ENCODE measurements around the gene NCK1. TPM values are rescaled to one million over a fixed set of nuclear protein-coding genes. Genes with fewer than 3 reads are reported as not detected.

Gene NCK1
- 10 to 100 TPM; 53.1 to 74.0 (median 61.6) TPM for total RNA-seq

DNA sequence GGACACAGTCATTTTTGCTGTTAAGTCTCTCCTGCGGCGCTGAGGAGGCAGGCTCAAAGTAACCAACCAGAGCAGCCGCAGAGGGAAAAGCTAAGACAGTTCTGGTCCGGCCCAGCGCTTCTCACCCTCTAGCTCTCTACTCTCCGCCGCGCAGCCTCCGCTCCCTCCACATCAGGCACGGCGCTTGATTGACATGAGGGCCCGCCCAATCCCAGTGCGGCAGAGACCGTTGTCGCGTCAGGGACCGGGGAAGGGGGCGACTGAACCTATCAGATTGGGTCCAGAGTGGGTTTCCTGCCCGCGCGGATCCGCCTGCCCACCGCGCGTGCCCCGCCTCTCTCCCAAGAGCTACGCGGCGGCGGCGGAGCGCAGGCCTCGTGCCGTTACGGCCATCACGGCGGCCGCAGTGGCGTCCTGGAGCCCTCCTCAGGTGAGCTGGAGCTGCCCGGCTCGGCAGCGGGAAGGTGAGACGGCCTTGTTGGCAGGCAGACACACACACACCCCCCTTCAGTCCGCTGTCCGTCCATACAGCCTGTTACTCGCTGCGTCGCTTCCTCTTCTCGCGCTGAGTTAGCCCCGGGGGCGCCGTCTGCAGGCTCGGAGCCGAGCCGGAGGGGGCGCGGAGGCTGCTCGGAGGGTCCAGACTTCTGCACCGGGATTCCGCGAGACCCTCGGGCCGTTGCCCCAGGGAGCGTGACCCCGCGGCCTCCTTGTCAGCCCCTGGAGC is at the start of gene NCK1:
TSS of gene NCK1 (plus strand) at position 319 of the 727 bp plus-strand sequence. CDS start 65,794 bp downstream, outside the sequence.
- intact Hi-C loops (cut with DNase I; ENCODE audit: low total_unique reads): loop anchor here (10.0 kb wide), 1 partner anchor 53 kb away; no protein-coding TSS in a partner anchor
- 0 to 2% methylated on average over 19 to 39 of the region's 67 CpGs for WGBS, 2 donors
- peak; percentile 99 to 100 for DNase-seq (ENCODE audit: low spot score in 2 of 2)
- TF ChIP-seq POLR2A (IDR thresholded peaks at IDR 0.05): peak in 1 of 2 donors; percentile 67
- TF ChIP-seq, protein P1, sequence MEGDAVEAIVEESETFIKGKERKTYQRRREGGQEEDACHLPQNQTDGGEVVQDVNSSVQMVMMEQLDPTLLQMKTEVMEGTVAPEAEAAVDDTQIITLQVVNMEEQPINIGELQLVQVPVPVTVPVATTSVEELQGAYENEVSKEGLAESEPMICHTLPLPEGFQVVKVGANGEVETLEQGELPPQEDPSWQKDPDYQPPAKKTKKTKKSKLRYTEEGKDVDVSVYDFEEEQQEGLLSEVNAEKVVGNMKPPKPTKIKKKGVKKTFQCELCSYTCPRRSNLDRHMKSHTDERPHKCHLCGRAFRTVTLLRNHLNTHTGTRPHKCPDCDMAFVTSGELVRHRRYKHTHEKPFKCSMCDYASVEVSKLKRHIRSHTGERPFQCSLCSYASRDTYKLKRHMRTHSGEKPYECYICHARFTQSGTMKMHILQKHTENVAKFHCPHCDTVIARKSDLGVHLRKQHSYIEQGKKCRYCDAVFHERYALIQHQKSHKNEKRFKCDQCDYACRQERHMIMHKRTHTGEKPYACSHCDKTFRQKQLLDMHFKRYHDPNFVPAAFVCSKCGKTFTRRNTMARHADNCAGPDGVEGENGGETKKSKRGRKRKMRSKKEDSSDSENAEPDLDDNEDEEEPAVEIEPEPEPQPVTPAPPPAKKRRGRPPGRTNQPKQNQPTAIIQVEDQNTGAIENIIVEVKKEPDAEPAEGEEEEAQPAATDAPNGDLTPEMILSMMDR (IDR thresholded peaks at IDR 0.05): peak in 1 of 3 donors; percentile 40
- H3K4me3 ChIP-seq (ENCODE audit: low read depth, poor library complexity, severe bottlenecking): peak within 1 kb of the TSS; percentile 88

DNA sequence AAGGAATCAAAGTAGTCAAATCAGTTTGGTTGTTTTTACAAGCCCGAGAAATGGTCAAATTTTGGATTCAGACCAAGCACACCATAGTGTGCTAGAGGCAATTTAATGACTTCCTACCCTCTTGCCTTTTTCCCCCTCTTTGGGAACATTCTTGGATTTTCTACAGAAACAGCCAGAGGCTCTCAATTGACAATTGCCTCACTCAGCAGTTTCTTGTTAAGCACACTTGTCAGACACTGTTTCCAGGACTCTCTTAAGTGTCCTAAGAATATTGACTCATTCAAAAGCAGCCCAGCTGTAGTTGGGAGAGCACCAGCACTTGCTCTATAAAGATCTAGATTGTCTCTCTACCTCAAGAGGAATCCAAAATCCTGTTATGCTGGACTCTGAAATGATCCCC is 44.6 kb upstream of the NCK1 start:
- intact Hi-C loops (cut with DNase I; ENCODE audit: low total_unique reads): no loop called here
- H3K4me3 ChIP-seq (ENCODE audit: low read depth, poor library complexity, severe bottlenecking): no peak overlapping the region
- no peak for TF ChIP-seq POLR2A (IDR thresholded peaks at IDR 0.05)
- TF ChIP-seq, protein P1 (IDR thresholded peaks at IDR 0.05): no peak
- DNase-seq (ENCODE audit: low spot score in 2 of 2): no peak
- 14 to 30% methylated on average over 1 of the region's 1 CpG for whole genome bisulfite sequencing, 2 donors

GRCh38 chr3:136818191-136818768 is 43.7 kb upstream of the NCK1 start:
- WGBS, 2 donors: 45 to 51% methylated on average over 8 of the region's 8 CpGs
- H3K4me3 ChIP-seq (ENCODE audit: low read depth, poor library complexity, severe bottlenecking): no peak overlapping the region
- DNase-seq (ENCODE audit: low spot score in 2 of 2): peak; percentile 30 to 88
- intact Hi-C loops (cut with DNase I; ENCODE audit: low total_unique reads): no loop called here
- TF ChIP-seq, protein P1 (IDR thresholded peaks at IDR 0.05): no peak
- TF ChIP-seq POLR2A (IDR thresholded peaks at IDR 0.05): no peak

DNA sequence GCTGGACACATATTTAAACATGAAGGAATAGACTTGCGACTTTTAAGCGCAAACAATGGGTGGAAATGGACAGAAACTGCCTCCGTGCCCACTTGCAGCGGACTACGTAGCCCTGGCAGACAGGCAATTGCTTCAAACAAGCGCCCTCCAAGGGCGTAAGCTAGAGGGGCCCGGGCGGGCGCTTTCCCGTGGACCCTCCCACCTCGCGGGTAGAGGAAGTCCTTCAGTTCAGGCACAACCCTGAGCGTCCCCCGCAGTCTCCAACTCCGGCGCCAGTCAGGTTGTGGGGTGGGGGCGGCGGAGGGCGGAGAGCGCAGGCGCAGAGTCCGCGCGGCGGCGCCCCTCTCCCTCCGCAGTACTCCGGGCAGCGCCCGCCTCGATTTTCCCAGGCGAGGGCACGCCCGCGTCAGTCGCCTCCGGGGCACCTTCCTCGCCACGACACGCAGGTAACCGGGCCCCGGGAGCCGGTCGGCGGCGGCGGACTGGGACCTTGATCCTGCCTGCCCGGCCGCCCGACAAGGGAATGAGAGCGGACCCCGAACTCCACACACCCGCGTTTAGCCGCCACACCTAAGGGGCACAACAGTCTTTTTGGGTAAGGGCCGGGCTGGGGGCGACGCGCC is 43.1 kb upstream of the NCK1 start, which contains the start of gene SLC35G2:
TSS of gene SLC35G2 (plus strand) at position 358 of the 623 bp plus-strand sequence. CDS start 35,335 bp downstream, outside the sequence.
- no peak for TF ChIP-seq POLR2A (IDR thresholded peaks at IDR 0.05)
- TF ChIP-seq, protein P1 (IDR thresholded peaks at IDR 0.05): no peak
- WGBS, 2 donors: 5 to 24% methylated on average over 12 to 31 of the region's 60 CpGs
- H3K4me3 ChIP-seq (ENCODE audit: low read depth, poor library complexity, severe bottlenecking): peak within 1 kb of the TSS; percentile 66
- intact Hi-C loops (cut with DNase I; ENCODE audit: low total_unique reads): no loop called here
- peak; percentile 18 to 87 for DNase-seq (ENCODE audit: low spot score in 2 of 2)

DNA sequence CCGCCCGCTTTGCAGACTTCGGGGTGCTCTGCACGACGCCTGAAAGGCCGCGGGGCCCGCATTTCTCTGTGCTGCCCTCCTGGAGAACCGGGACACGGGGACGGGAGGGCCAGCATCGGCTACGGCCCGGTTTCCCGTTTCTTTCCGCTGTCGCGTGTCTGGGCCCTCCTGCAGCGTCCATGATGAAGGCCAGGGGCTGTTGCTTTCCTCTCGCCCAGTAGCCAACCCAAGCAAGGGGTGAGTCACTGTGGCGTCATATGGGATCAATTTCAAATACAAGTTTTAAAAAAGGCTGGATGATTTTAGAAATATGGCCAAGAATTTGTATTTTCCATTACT is 42.6 kb upstream of the NCK1 start:
- no peak for TF ChIP-seq POLR2A (IDR thresholded peaks at IDR 0.05)
- TF ChIP-seq, protein P1 (IDR thresholded peaks at IDR 0.05): no peak
- H3K4me3 ChIP-seq (ENCODE audit: low read depth, poor library complexity, severe bottlenecking): peak overlapping the region; percentile 66
- peak; percentile 17 to 85 for DNase-seq (ENCODE audit: low spot score in 2 of 2)
- intact Hi-C loops (cut with DNase I; ENCODE audit: low total_unique reads): no loop called here
- WGBS, 2 donors: 1 to 2% methylated on average over 19 of the region's 21 CpGs

Data from lower leg skin (tissue), 4 donors.